CD4-positive, CD25-positive, alpha-beta regulatory T cell (primary cell): ENCODE measurements around the gene PRAC1. TPM values are rescaled to one million over a fixed set of nuclear protein-coding genes. Genes with fewer than 3 reads are reported as not detected.

Experiments
- ATAC-seq, 2 donors: fragments of 150-1000 bp; cut with Tn5 transposase; one replicate each; pipeline ENCODE4 v1.10.0; 2021; ENCODE audit warnings: low read depth in 2 of 2, moderate number of reproducible peaks in 2 of 2, moderate library complexity in 1 of 2
- DNase-seq, 3 donors: peaks; one replicate each; pipeline versions ENCODE4 v3.0.0 to v3.0.0-alpha.2; 2012 to 2022; ENCODE audit warnings: mixed read lengths in 1 of 3
- H3K27ac ChIP-seq: one replicate; pipeline ENCODE4 v1.7.0; 2013; ENCODE audit warnings: mild to moderate bottlenecking, low read length; ENCODE audit not compliant: insufficient read depth, poor library complexity, severe bottlenecking
- H3K27me3 ChIP-seq: one replicate; pipeline ENCODE4 v1.7.0; 2013; ENCODE audit warnings: low read length; ENCODE audit not compliant: control insufficient read depth, insufficient read depth
- H3K36me3 ChIP-seq: one replicate; pipeline ENCODE4 v1.7.0; 2013; ENCODE audit warnings: mild to moderate bottlenecking, low read length, moderate library complexity; ENCODE audit not compliant: control insufficient read depth, insufficient read depth
- H3K4me1 ChIP-seq: 2 replicates; pipeline ENCODE4 v1.7.0; 2013; ENCODE audit warnings: mild to moderate bottlenecking, low read length; ENCODE audit not compliant: insufficient read depth, control insufficient read depth, poor library complexity, severe bottlenecking
- H3K4me3 ChIP-seq: one replicate; pipeline ENCODE4 v1.7.0; 2013; ENCODE audit warnings: low read depth, mild to moderate bottlenecking, low read length, moderate library complexity
- H3K9me3 ChIP-seq, 2 experiments: 1 replicate in 1 of 2; 2 replicates in 1 of 2; pipeline ENCODE4 v1.7.0; 2013; ENCODE audit warnings: low read length in 2 of 2, mild to moderate bottlenecking in 1 of 2, moderate library complexity in 1 of 2; ENCODE audit not compliant: control insufficient read depth in 2 of 2
- H3K27ac Mint-ChIP-seq, 3 donors: one replicate each; pipeline ENCODE4 v1.8.0; 2020 to 2022; ENCODE audit warnings: mild to moderate bottlenecking in 3 of 3, mixed read lengths in 3 of 3, moderate library complexity in 2 of 3
- H3K27me3 Mint-ChIP-seq: one replicate; pipeline ENCODE4 v1.8.0; 2022; ENCODE audit warnings: mild to moderate bottlenecking, mixed read lengths
- H3K36me3 Mint-ChIP-seq: one replicate; pipeline ENCODE4 v1.8.0; 2020; ENCODE audit warnings: mixed read lengths
- H3K4me1 Mint-ChIP-seq, 4 donors: one replicate each; pipeline ENCODE4 v1.8.0; 2020 to 2022; ENCODE audit warnings: mixed read lengths in 4 of 4, mild to moderate bottlenecking in 1 of 4
- H3K4me3 Mint-ChIP-seq, 4 donors: one replicate each; pipeline ENCODE4 v1.8.0; 2020 to 2022; ENCODE audit warnings: mild to moderate bottlenecking in 4 of 4, mixed read lengths in 4 of 4, moderate library complexity in 3 of 4
- H3K9me3 Mint-ChIP-seq, 7 donors: one replicate each; pipeline ENCODE4 v1.8.0; 2020 to 2022; ENCODE audit warnings: mixed read lengths in 7 of 7, mild to moderate bottlenecking in 3 of 7, moderate library complexity in 2 of 7
- polyA plus RNA-seq, 4 donors: library from polyadenylated mRNA; unstranded; fragments of 300-500 nt; fragmentation: Illumina TruSeq; gene quantifications; one replicate each; pipeline ENCODE4 v1.2.3, GENCODE V29; 2021
- total RNA-seq: library from RNA; stranded (reverse); gene quantifications from one replicate; pipeline ENCODE4 v1.2.3, GENCODE V29; 2022

PRAC1 gene
- total and polyA plus RNA-seq, 5 donors from 2014 or later: not detected

GRCh38 chr17:48726916-48727286, 4.6 kb upstream of the PRAC1 start:
- H3K27me3 ChIP-seq: peaks cover 58% of the 10 kb centered on the region
- no peaks in the 10 kb centered on the region for H3K36me3 Mint-ChIP-seq
- no peak overlapping the region for H3K4me3 ChIP-seq
- peaks cover 54% of the 10 kb centered on the region for H3K4me1 ChIP-seq
- peaks cover 0 to 6% (median 0%) of the 10 kb centered on the region in 7 donors for H3K9me3 Mint-ChIP-seq
- H3K9me3 ChIP-seq: no peaks in the 10 kb centered on the region
- H3K27ac ChIP-seq: no peak overlapping the region
- H3K27ac Mint-ChIP-seq: peak overlapping the region in 1 of 3 donors; percentile 87
- peak overlapping the region in 3 of 4 donors; percentile 16 to 90 (median 32) for H3K4me3 Mint-ChIP-seq
- H3K36me3 ChIP-seq: no peaks in the 10 kb centered on the region
- peaks cover 7 to 52% (median 20%) of the 10 kb centered on the region in 4 donors for H3K4me1 Mint-ChIP-seq
- ATAC-seq (no peak), DNase-seq (no peak)
- peaks cover 100% of the 10 kb centered on the region for H3K27me3 Mint-ChIP-seq

- ATAC-seq (no peak), DNase-seq (no peak)
- peaks cover 57% of the 10 kb centered on the region for H3K27me3 ChIP-seq
- H3K27ac Mint-ChIP-seq: no peak overlapping the region
- H3K4me1 ChIP-seq: peaks cover 54% of the 10 kb centered on the region
- no peak overlapping the region for H3K27ac ChIP-seq
- H3K36me3 Mint-ChIP-seq: no peaks in the 10 kb centered on the region
- no peaks in the 10 kb centered on the region for H3K9me3 ChIP-seq
- H3K27me3 Mint-ChIP-seq: peaks cover 100% of the 10 kb centered on the region
- H3K4me3 ChIP-seq: no peak overlapping the region
- peak overlapping the region in 1 of 4 donors; percentile 88 for H3K4me3 Mint-ChIP-seq
- H3K4me1 Mint-ChIP-seq: peaks cover 7 to 52% (median 20%) of the 10 kb centered on the region in 4 donors
- no peaks in the 10 kb centered on the region for H3K36me3 ChIP-seq
- H3K9me3 Mint-ChIP-seq: peaks cover 0 to 6% (median 0%) of the 10 kb centered on the region in 7 donors
These were observed 4.0 kb upstream of the PRAC1 start for GRCh38 chr17:48726114-48726915.

GRCh38 chr17:48725288-48726064, 3.2 kb upstream of the PRAC1 start:
- no peaks in the 10 kb centered on the region for H3K36me3 Mint-ChIP-seq
- Histone ChIP-seq H3K4me1 (peaks cover 54% of the 10 kb centered on the region), H3K9me3 (no peaks in the 10 kb centered on the region), H3K27me3 (peaks cover 64% of the 10 kb centered on the region), H3K4me3 (no peak overlapping the region), H3K36me3 (no peaks in the 10 kb centered on the region), H3K27ac (no peak overlapping the region)
- H3K4me3 Mint-ChIP-seq: peak overlapping the region; percentile 25 to 88 (median 70)
- H3K4me1 Mint-ChIP-seq: peaks cover 7 to 56% (median 22%) of the 10 kb centered on the region in 4 donors
- peaks cover 0 to 6% (median 0%) of the 10 kb centered on the region in 7 donors for H3K9me3 Mint-ChIP-seq
- H3K27ac Mint-ChIP-seq: no peak overlapping the region
- ATAC-seq (no peak), DNase-seq (no peak)
- peaks cover 100% of the 10 kb centered on the region for H3K27me3 Mint-ChIP-seq

GRCh38 chr17:48725004-48725287, 2.6 kb upstream of the PRAC1 start:
- Mint-ChIP-seq H3K36me3 (no peaks in the 10 kb centered on the region), H3K4me1 (peaks cover 7 to 58% (median 26%) of the 10 kb centered on the region in 4 donors), H3K27ac (no peak overlapping the region), H3K27me3 (peaks cover 100% of the 10 kb centered on the region), H3K4me3 (peak overlapping the region; percentile 25 to 77 (median 64)), H3K9me3 (peaks cover 0 to 6% (median 2%) of the 10 kb centered on the region in 7 donors)
- DNase-seq (no peak), ATAC-seq (no peak)
- Histone ChIP-seq H3K9me3 (no peaks in the 10 kb centered on the region), H3K36me3 (no peaks in the 10 kb centered on the region), H3K27ac (no peak overlapping the region), H3K27me3 (peaks cover 66% of the 10 kb centered on the region), H3K4me3 (no peak overlapping the region), H3K4me1 (peaks cover 54% of the 10 kb centered on the region)

- Mint-ChIP-seq H3K27ac (peak overlapping the region in 2 of 3 donors; percentile 26 to 70), H3K4me1 (peaks cover 7 to 58% (median 27%) of the 10 kb centered on the region in 4 donors), H3K4me3 (peak overlapping the region; percentile 50 to 91 (median 76)), H3K27me3 (peaks cover 100% of the 10 kb centered on the region), H3K9me3 (peaks cover 0 to 6% (median 2%) of the 10 kb centered on the region in 7 donors), H3K36me3 (no peaks in the 10 kb centered on the region)
- no peak overlapping the region for H3K27ac ChIP-seq
- no peaks in the 10 kb centered on the region for H3K36me3 ChIP-seq
- peaks cover 62% of the 10 kb centered on the region for H3K27me3 ChIP-seq
- H3K4me1 ChIP-seq: peaks cover 58% of the 10 kb centered on the region
- no peaks in the 10 kb centered on the region for H3K9me3 ChIP-seq
- DNase-seq: peak; percentile 59 to 78 (median 65)
- peak overlapping the region; percentile 35 for H3K4me3 ChIP-seq
- ATAC-seq: peak; percentile 57 to 64
These were observed 2.1 kb upstream of the PRAC1 start for GRCh38 chr17:48724251-48725003.

GRCh38 chr17:48723423-48724250, 1.3 kb upstream of the PRAC1 start:
- peak in 1 of 3 donors; percentile 36 for DNase-seq

More at GRCh38 chr17:48723423-48724250, 1.3 kb upstream of the PRAC1 start:
- Mint-ChIP-seq H3K9me3 (peaks cover 0 to 6% (median 2%) of the 10 kb centered on the region in 7 donors), H3K4me3 (peak overlapping the region; percentile 50 to 91 (median 67)), H3K36me3 (no peaks in the 10 kb centered on the region), H3K27ac (peak overlapping the region in 2 of 3 donors; percentile 26 to 70), H3K27me3 (peaks cover 100% of the 10 kb centered on the region), H3K4me1 (peaks cover 7 to 62% (median 31%) of the 10 kb centered on the region in 4 donors)
- peak overlapping the region; percentile 35 for H3K4me3 ChIP-seq
- peaks cover 58% of the 10 kb centered on the region for H3K4me1 ChIP-seq
- no peak for ATAC-seq
- no peak overlapping the region for H3K27ac ChIP-seq
- no peaks in the 10 kb centered on the region for H3K9me3 ChIP-seq
- H3K27me3 ChIP-seq: peaks cover 58% of the 10 kb centered on the region
- H3K36me3 ChIP-seq: no peaks in the 10 kb centered on the region
